SJSA1 (cell line): Measurements from ENCODE around the gene WNT7B. TPM values are rescaled to one million over a fixed set of nuclear protein-coding genes. Genes with fewer than 3 reads are reported as not detected.

Experiments
- DNase-seq, 2 experiments: peaks; one replicate each; pipeline ENCODE4 v3.0.0-alpha.2; 2015 to 2020; ENCODE audit warnings: low spot score in 2 of 2, low read depth in 1 of 2
- H3K27ac ChIP-seq: fragments of 250-450 bp; sonication (Bioruptor Pico); 2 replicates; pipeline ENCODE4 v1.5.1; 2020; ENCODE audit warnings: mild to moderate bottlenecking, moderate library complexity
- H3K27me3 ChIP-seq: fragments of 250-450 bp; sonication (Bioruptor Pico); replicated peaks from 2 replicates; pipeline ENCODE4 v1.5.1; 2020; ENCODE audit warnings: mild to moderate bottlenecking, moderate library complexity
- H3K36me3 ChIP-seq: fragments of 250-450 bp; sonication (Bioruptor Pico); 2 replicates; pipeline ENCODE4 v1.5.1; 2020; ENCODE audit warnings: mild to moderate bottlenecking
- H3K4me1 ChIP-seq: fragments of 250-450 bp; sonication (Bioruptor Pico); replicated peaks from 2 replicates; pipeline ENCODE4 v1.6.1; 2021; ENCODE audit warnings: mild to moderate bottlenecking
- H3K4me3 ChIP-seq: fragments of 250-450 bp; sonication (Bioruptor Pico); 2 replicates; pipeline ENCODE4 v1.5.1; 2020; ENCODE audit warnings: mild to moderate bottlenecking
- H3K9me3 ChIP-seq: fragments of 250-450 bp; sonication (Bioruptor Pico); replicated peaks from 2 replicates; pipeline ENCODE4 v1.5.1; 2020; ENCODE audit warnings: mild to moderate bottlenecking
- total RNA-seq: library from RNA; depleted of rRNA; stranded (reverse); fragments of >200 nt; shearing (Covaris generic); gene quantifications from 2 replicates; pipeline ENCODE4 v1.2.3, GENCODE V29; 2014

Gene WNT7B
- total RNA-seq, 1 experiment from 2014 or later = 0.18 TPM

GRCh38 chr22:45923835-45924234 is 53.1 kb downstream of the WNT7B start:
- no peak for DNase-seq
- H3K27me3 ChIP-seq = no peaks in the 10 kb centered on the region

GRCh38 chr22:45923212-45923611 is 53.8 kb downstream of the WNT7B start:
- no peak for DNase-seq
- no peaks in the 10 kb centered on the region for H3K27me3 ChIP-seq

More at GRCh38 chr22:45923835-45924234, 53.1 kb downstream of the WNT7B start:
- Histone ChIP-seq H3K9me3 (no peaks in the 10 kb centered on the region), H3K4me3 (no peak overlapping the region), H3K36me3 (no peaks in the 10 kb centered on the region), H3K4me1 (peaks cover 20% of the 10 kb centered on the region), H3K27ac (no peak overlapping the region)

GRCh38 chr22:45922661-45923060 is 54.3 kb downstream of the WNT7B start:
- no peak overlapping the region for H3K4me3 ChIP-seq
- H3K27me3 ChIP-seq = no peaks in the 10 kb centered on the region
- no peak for DNase-seq
- H3K27ac ChIP-seq = no peak overlapping the region
- H3K36me3 ChIP-seq = no peaks in the 10 kb centered on the region
- peaks cover 21% of the 10 kb centered on the region for H3K4me1 ChIP-seq
- H3K9me3 ChIP-seq = no peaks in the 10 kb centered on the region

More at GRCh38 chr22:45923212-45923611, 53.8 kb downstream of the WNT7B start:
- H3K36me3 ChIP-seq = no peaks in the 10 kb centered on the region
- no peaks in the 10 kb centered on the region for H3K9me3 ChIP-seq
- peaks cover 21% of the 10 kb centered on the region for H3K4me1 ChIP-seq
- H3K4me3 ChIP-seq = no peak overlapping the region
- no peak overlapping the region for H3K27ac ChIP-seq

GRCh38 chr22:45922256-45922655 is 54.7 kb downstream of the WNT7B start:
- Histone ChIP-seq H3K9me3 (no peaks in the 10 kb centered on the region), H3K4me1 (peaks cover 21% of the 10 kb centered on the region), H3K4me3 (no peak overlapping the region), H3K27me3 (no peaks in the 10 kb centered on the region), H3K27ac (no peak overlapping the region), H3K36me3 (no peaks in the 10 kb centered on the region)
- DNase-seq = no peak

GRCh38 chr22:45919504-45920286 is 57.3 kb downstream of the WNT7B start:
- H3K4me1 ChIP-seq = peaks cover 6% of the 10 kb centered on the region; the same call in 1 of the 2 replicates
- H3K27ac ChIP-seq = no peak overlapping the region
- H3K36me3 ChIP-seq = no peaks in the 10 kb centered on the region
- DNase-seq = no peak
- no peak overlapping the region for H3K4me3 ChIP-seq
- no peaks in the 10 kb centered on the region for H3K27me3 ChIP-seq
- no peaks in the 10 kb centered on the region for H3K9me3 ChIP-seq

GRCh38 chr22:45918459-45919370 is 58.2 kb downstream of the WNT7B start:
- H3K4me3 ChIP-seq = no peak overlapping the region
- H3K36me3 ChIP-seq = no peaks in the 10 kb centered on the region
- no peaks in the 10 kb centered on the region for H3K27me3 ChIP-seq
- DNase-seq = peak in 1 of 2 experiments; percentile 60
- peaks cover 6% of the 10 kb centered on the region; the same call in 1 of the 2 replicates for H3K4me1 ChIP-seq
- H3K27ac ChIP-seq = no peak overlapping the region
- 0 out of 2 replicates have a peak, but pooled peaks cover 2% of the 10 kb centered on the region for H3K9me3 ChIP-seq

GRCh38 chr22:45917700-45918458 is 59.1 kb downstream of the WNT7B start:
- Histone ChIP-seq H3K27me3 (no peaks in the 10 kb centered on the region), H3K27ac (no peak overlapping the region), H3K4me3 (no peak overlapping the region), H3K36me3 (no peaks in the 10 kb centered on the region), H3K9me3 (0 out of 2 replicates have a peak, but pooled peaks cover 2% of the 10 kb centered on the region), H3K4me1 (peaks cover 6% of the 10 kb centered on the region; the same call in 1 of the 2 replicates)
- no peak for DNase-seq

GRCh38 chr22:45917146-45917545 is 59.8 kb downstream of the WNT7B start:
- no peak for DNase-seq
- H3K4me3 ChIP-seq = no peak overlapping the region
- H3K27me3 ChIP-seq = no peaks in the 10 kb centered on the region
- H3K4me1 ChIP-seq = peaks cover 6% of the 10 kb centered on the region; the same call in 1 of the 2 replicates
- H3K9me3 ChIP-seq = 0 out of 2 replicates have a peak, but pooled peaks cover 2% of the 10 kb centered on the region
- no peak overlapping the region for H3K27ac ChIP-seq
- no peaks in the 10 kb centered on the region for H3K36me3 ChIP-seq

GRCh38 chr22:45916515-45916914 is 60.4 kb downstream of the WNT7B start:
- no peak for DNase-seq
- no peak overlapping the region for H3K4me3 ChIP-seq
- peaks cover 6% of the 10 kb centered on the region; the same call in 1 of the 2 replicates for H3K4me1 ChIP-seq
- H3K27ac ChIP-seq = no peak overlapping the region
- 0 out of 2 replicates have a peak, but pooled peaks cover 2% of the 10 kb centered on the region for H3K9me3 ChIP-seq
- H3K36me3 ChIP-seq = no peaks in the 10 kb centered on the region
- H3K27me3 ChIP-seq = no peaks in the 10 kb centered on the region

- Histone ChIP-seq H3K4me3 (no peak overlapping the region), H3K36me3 (no peaks in the 10 kb centered on the region), H3K9me3 (0 out of 2 replicates have a peak, but pooled peaks cover 2% of the 10 kb centered on the region), H3K27me3 (no peaks in the 10 kb centered on the region), H3K4me1 (peaks cover 6% of the 10 kb centered on the region; the same call in 1 of the 2 replicates), H3K27ac (no peak overlapping the region)
- no peak for DNase-seq
These were observed 61.1 kb downstream of the WNT7B start for GRCh38 chr22:45915841-45916240.

- no peak for DNase-seq
- Histone ChIP-seq H3K27me3 (no peaks in the 10 kb centered on the region), H3K4me1 (peaks cover 6% of the 10 kb centered on the region; the same call in 1 of the 2 replicates), H3K27ac (no peak overlapping the region), H3K4me3 (no peak overlapping the region), H3K9me3 (0 out of 2 replicates have a peak, but pooled peaks cover 2% of the 10 kb centered on the region), H3K36me3 (no peaks in the 10 kb centered on the region)
These were observed 61.8 kb downstream of the WNT7B start for GRCh38 chr22:45915151-45915550.

GRCh38 chr22:45914309-45914708 is 62.7 kb downstream of the WNT7B start:
- Histone ChIP-seq H3K27ac (no peak overlapping the region), H3K9me3 (0 out of 2 replicates have a peak, but pooled peaks cover 2% of the 10 kb centered on the region), H3K4me3 (no peak overlapping the region), H3K27me3 (no peaks in the 10 kb centered on the region), H3K4me1 (peaks cover 6% of the 10 kb centered on the region; the same call in 1 of the 2 replicates), H3K36me3 (no peaks in the 10 kb centered on the region)
- no peak for DNase-seq

GRCh38 chr22:45912910-45913309 is 64.1 kb downstream of the WNT7B start:
- H3K9me3 ChIP-seq = 0 out of 2 replicates have a peak, but pooled peaks cover 2% of the 10 kb centered on the region
- no peak overlapping the region for H3K27ac ChIP-seq
- H3K4me1 ChIP-seq = no peaks in the 10 kb centered on the region
- DNase-seq = no peak
- no peaks in the 10 kb centered on the region for H3K27me3 ChIP-seq
- H3K36me3 ChIP-seq = no peaks in the 10 kb centered on the region
- no peak overlapping the region for H3K4me3 ChIP-seq
